K562 (cell line): ENCODE measurements around the gene CMTM1. TPM values are rescaled to one million over a fixed set of nuclear protein-coding genes. Genes with fewer than 3 reads are reported as not detected.

Experiments
- ATAC-seq: fragments of 200-7000 bp; cut with Tn5 transposase; 3 replicates; pipeline ENCODE4 v1.9.1; 2020; ENCODE audit warnings: moderate library complexity
- BruUV-seq: library from RNA; stranded (reverse); fragments of 400-500 nt; replicated peaks from 2 replicates; lab custom pipeline; 2021; lab: Mats Ljungman, UMichigan
- CTCF ChIA-PET: fragments of 300-600 bp; formaldehyde crosslinking; extraction: SDS; loops from one replicate; lab custom pipeline; 2021; ENCODE audit warnings: low intra/inter-chr PET ratio; lab: Yijun Ruan, JAX
- POLR2A ChIA-PET: fragments of 300-600, 350-650 bp; sonication (Branson Sonifier 250); formaldehyde crosslinking; extraction: SDS; loops from one replicate; lab custom pipeline; 2021; ENCODE audit warnings: antibody characterized with exemption, inconsistent platforms; lab: Yijun Ruan, JAX
- DNase-seq, 4 experiments: peaks; one replicate each; pipeline versions ENCODE4 v3.0.0 to v3.0.0-alpha.2; 2011 to 2018; ENCODE audit warnings: low spot score in 3 of 4, mixed read lengths in 3 of 4; ENCODE audit errors: extremely low read depth in 1 of 4
- FAIRE-seq: peaks from 2 replicates; lab custom pipeline; 2011; peaks lifted over from hg19 to GRCh38; lab: Jason Lieb, UNC
- H2AFZ ChIP-seq: 2 replicates; pipeline ENCODE4 v1.6.0; 2011; ENCODE audit warnings: low read depth, low read length, control low read depth, inconsistent platforms
- H3K27ac ChIP-seq: fragments of 200-600 bp; 3 replicates; pipeline ENCODE4 v1.8.0; 2011; ENCODE audit warnings: low read depth, mild to moderate bottlenecking, control low read depth, inconsistent platforms, low read length, moderate library complexity, mixed read lengths; ENCODE audit errors: extremely low read depth
- H3K27me3 ChIP-seq, 2 experiments: fragments of 300-600 bp in 1 of 2; 2 replicates in 1 of 2; 3 replicates in 1 of 2; pipeline versions ENCODE4 v1.6.0 to v1.8.0; 2011; ENCODE audit warnings: inconsistent platforms in 2 of 2, low read length in 2 of 2, mild to moderate bottlenecking in 1 of 2, mixed read lengths in 1 of 2, moderate library complexity in 1 of 2; ENCODE audit not compliant: control insufficient read depth in 2 of 2, insufficient read depth in 2 of 2
- H3K36me3 ChIP-seq: fragments of 300-600 bp; 3 replicates; pipeline ENCODE4 v1.8.0; 2011; ENCODE audit warnings: mild to moderate bottlenecking, low read length, inconsistent platforms; ENCODE audit not compliant: control insufficient read depth, insufficient read depth
- H3K4me1 ChIP-seq, 2 experiments: fragments of 200-600 bp in 1 of 2; replicated peaks in 1 of 2; 2 replicates in 1 of 2; 3 replicates in 1 of 2; pipeline versions ENCODE4 v1.5.1 to v1.8.0; 2011; ENCODE audit warnings: inconsistent platforms in 2 of 2, low read length in 2 of 2, mild to moderate bottlenecking in 1 of 2, mixed read lengths in 1 of 2, moderate library complexity in 1 of 2; ENCODE audit not compliant: control insufficient read depth in 2 of 2, insufficient read depth in 2 of 2
- H3K4me2 ChIP-seq: 2 replicates; pipeline ENCODE4 v1.6.1; 2011; ENCODE audit warnings: low read length, control low read depth, inconsistent platforms, mixed read lengths; ENCODE audit not compliant: insufficient read depth
- H3K4me3 ChIP-seq: fragments of 200-600 bp; sonication (generic), shearing (Covaris generic); 2 replicates; pipeline ENCODE4 v1.5.1; 2016; ENCODE audit warnings: control low read depth, inconsistent platforms
- H3K79me2 ChIP-seq: fragments of 200-600 bp; 3 replicates; pipeline ENCODE4 v1.8.0; 2011; ENCODE audit warnings: low read length, inconsistent platforms; ENCODE audit not compliant: control insufficient read depth, insufficient read depth
- H3K9ac ChIP-seq, 2 experiments: 2 replicates each; pipeline versions ENCODE4 v1.6.0 to v1.6.1; 2011; ENCODE audit warnings: low read depth in 2 of 2, low read length in 2 of 2, control low read depth in 1 of 2, inconsistent platforms in 1 of 2, mild to moderate bottlenecking in 1 of 2, mixed read lengths in 1 of 2; ENCODE audit not compliant: insufficient read depth in 1 of 2
- H3K9me1 ChIP-seq: one replicate; pipeline ENCODE4 v1.6.0; 2011; ENCODE audit warnings: inconsistent platforms, mild to moderate bottlenecking, low read length, moderate library complexity; ENCODE audit not compliant: control insufficient read depth, insufficient read depth
- H3K9me3 ChIP-seq: replicated peaks from 2 replicates; pipeline ENCODE4 v1.5.1; 2011; ENCODE audit warnings: low read depth, low read length, inconsistent platforms; ENCODE audit not compliant: control insufficient read depth, insufficient read depth
- H4K20me1 ChIP-seq: replicated peaks from 2 replicates; pipeline ENCODE4 v1.6.1; 2011; ENCODE audit warnings: low read length, inconsistent platforms, mixed read lengths; ENCODE audit not compliant: control insufficient read depth, insufficient read depth
- ARID4B ChIP-seq: sonication (generic); formaldehyde crosslinking; IDR thresholded peaks from 2 replicates; pipeline ENCODE4 v1.8.0; 2022; ENCODE audit warnings: mild to moderate bottlenecking, missing genetic modification reagents
- MAFG ChIP-seq: fragments of 450-650 bp; conservative IDR thresholded peaks from 2 replicates; pipeline ENCODE4 v1.6.1; 2016; ENCODE audit warnings: missing genetic modification characterization, missing compliant biosample characterization
- WGBS: fragments of 100-300 bp; shearing (Covaris generic); methylation state at CpG from one replicate; pipeline ENCODE4 v1.1.6; 2016; ENCODE audit warnings: low coverage, mixed read lengths; ENCODE audit not compliant: insufficient coverage; ENCODE audit errors: missing lambda C conversion rate; 5-methylcytosine and 5-hydroxymethylcytosine counted together
- in situ Hi-C: fragments of 300-500 bp; cut with MboI; formaldehyde crosslinking; loops from 4 replicates; pipeline ENCODE4 v1.15.0; 2018; ENCODE audit warnings: inconsistent platforms, mixed read lengths
- intact Hi-C: fragments of 100-400 bp; cut with micrococcal nuclease; formaldehyde crosslinking; loops from 2 replicates; pipeline ENCODE4 v1.14.2; 2022
- polyA plus RNA-seq, 8 experiments: library from polyadenylated mRNA; depleted of rRNA in 4 of 8; stranded (reverse) in 5 of 8; unstranded in 3 of 8; fragments of >200 nt; fragmentation: Nextera tagmentation in 2 of 8; fragmentation: Illumina TruSeq in 1 of 8; extraction: Ambion mirVana in 2 of 8; extraction: Trizol in 1 of 8; gene quantifications; 2 replicates each; pipeline versions ENCODE4 v1.2.1 to v1.2.3, GENCODE V29; 2011 to 2014; ENCODE audit warnings: inconsistent platforms in 1 of 8, missing spikeins in 1 of 8
- total RNA-seq, 7 experiments: library from RNA; depleted of rRNA in 6 of 7; stranded (reverse); fragments of >200 nt in 6 of 7; fragmentation: Illumina TruSeq in 2 of 7; extraction: Trizol in 2 of 7; gene quantifications; 2 replicates each; pipeline versions ENCODE4 v1.2.1 to v1.2.3, GENCODE V29; 2011 to 2021; ENCODE audit warnings: low replicate concordance in 1 of 7

CMTM1 gene
- total and polyA plus RNA-seq, 9 of the 15 experiments (the other 6 are each of a cell fraction or from before 2014, with no cell fraction given): 0.25 to 2.6 (median 1.1) TPM; not detected in 2

- Histone ChIP-seq H3K4me2 (no peak overlapping the region), H3K79me2 (no peaks in the 10 kb centered on the region), H4K20me1 (no peaks in the 10 kb centered on the region), H3K4me1 (no peaks in the 10 kb centered on the region; a peak in 1 of 5 replicates), H3K27ac (no peak overlapping the region), H3K9me3 (no peaks in the 10 kb centered on the region), H2AFZ (no peak overlapping the region), H3K27me3 (peaks cover 0 to 3% of the 10 kb centered on the region in 2 experiments; a peak in 1 of 5 replicates), H3K36me3 (no peaks in the 10 kb centered on the region), H3K4me3 (no peak overlapping the region), H3K9ac (no peak overlapping the region), H3K9me1 (no peaks in the 10 kb centered on the region)
- FAIRE-seq: peak; percentile 51
- DNase-seq: no peak
- POLR2A ChIA-PET: interaction anchor here (0.7 to 0.9 kb wide), 2 partner anchors 41 to 183 kb away, joined by 3 to 5 read pairs; partner anchors contain the start of gene TK2
- CTCF ChIA-PET: interaction anchor here (1.5 to 3.5 kb wide), 2 partner anchors 79 to 184 kb away, joined by 7 to 22 read pairs; no protein-coding TSS in a partner anchor
- no TSS peak for BruUV-seq
- intact Hi-C loops (no loop called here), in situ Hi-C loops (loop anchor here (5.0 kb wide), 1 partner anchor 183 kb away; no protein-coding TSS in a partner anchor)
- 32% methylated on average over 8 of the region's 8 CpGs for WGBS
- no peak for ATAC-seq
- TF ChIP-seq MAFG (tag): 0 out of 2 replicates have a peak, but pooled peaks have one; percentile 8
- TF ChIP-seq ARID4B (CRISPR knock-in tag): no peak
Measured at GRCh38 chr16:66590322-66590721, 24.1 kb downstream of the CMTM1 start.
